ENCODE measurements around the gene OXT. TPM values are rescaled to one million over a fixed set of nuclear protein-coding genes. Genes with fewer than 3 reads are reported as not detected.

OXT gene
- total RNA-seq, 1 experiment from 2014 or later = not detected

- Histone ChIP-seq H3K27me3 (ENCODE audit: insufficient read depth, low read length) (no peaks in the 10 kb centered on the region), H2BK120ac (ENCODE audit: low read depth, low read length, poor library complexity, severe bottlenecking) (no peak overlapping the region), H2BK12ac (ENCODE audit: insufficient read length, low read depth, low read length) (no peak overlapping the region), H2AFZ (ENCODE audit: low read length) (no peak overlapping the region), H2BK20ac (ENCODE audit: low read depth, low read length, poor library complexity, severe bottlenecking) (no peak overlapping the region), H3K9me3 (ENCODE audit: control insufficient read depth, low read depth, low read length) (no peaks in the 10 kb centered on the region), H4K20me1 (ENCODE audit: control insufficient read depth, insufficient read depth, insufficient read length) (no peaks in the 10 kb centered on the region), H3K23me2 (ENCODE audit: insufficient read length, low read depth, low read length, poor library complexity, severe bottlenecking) (peaks cover 11% of the 10 kb centered on the region), H3K56ac (ENCODE audit: insufficient read length, low read depth, low read length) (no peak overlapping the region), H2BK5ac (ENCODE audit: insufficient read length, low read length) (no peak overlapping the region), H4K5ac (ENCODE audit: insufficient read length, low read depth, low read length) (no peak overlapping the region), H4K91ac (ENCODE audit: insufficient read length, low read depth, low read length) (no peak overlapping the region), H3K79me2 (ENCODE audit: insufficient read depth, low read length) (no peaks in the 10 kb centered on the region), H2AK5ac (ENCODE audit: insufficient read length, low read length) (no peak overlapping the region), H3K27ac (ENCODE audit: insufficient read length, low read depth, low read length) (no peak overlapping the region), H3K18ac (ENCODE audit: insufficient read length, low read depth, low read length) (no peak overlapping the region), H3K4me1 (ENCODE audit: insufficient read depth, low read length) (no peaks in the 10 kb centered on the region), H3K9ac (ENCODE audit: extremely low read depth, insufficient read length, low read length) (no peak overlapping the region), H3K23ac (ENCODE audit: insufficient read length, low read depth, low read length) (no peak overlapping the region), H2BK15ac (ENCODE audit: low read depth, low read length) (no peak overlapping the region), H3K4me2 (ENCODE audit: insufficient read depth, insufficient read length, low read length) (no peak overlapping the region), H4K8ac (replicated peaks; ENCODE audit: insufficient read length, low read depth, low read length) (no peak overlapping the region), H3K4ac (ENCODE audit: low read depth, low read length) (no peak overlapping the region), H3K79me1 (ENCODE audit: insufficient read depth, low read depth, low read length, poor library complexity, severe bottlenecking) (no peaks in the 10 kb centered on the region), H3T11ph (ENCODE audit: low read length) (no peak overlapping the region), H3K14ac (ENCODE audit: insufficient read depth, low read length) (no peak overlapping the region)
- no peak for DNase-seq
- Mint-ChIP-seq H3K9me3 (no peaks in the 10 kb centered on the region), H3K36me3 (ENCODE audit: insufficient read depth in 1 of 3, low read depth in 3 of 3) (no peaks in the 10 kb centered on the region), H3K27ac (peak overlapping the region in 1 of 3 experiments; percentile 61; a peak in 2 of 7 replicates), H3K27me3 (ENCODE audit: low read depth) (peaks cover 13% of the 10 kb centered on the region), H3K4me3 (no peak overlapping the region), H3K4me1 (peaks cover 0 to 5% of the 10 kb centered on the region in 2 experiments; a peak in 2 of 4 replicates)
- no peak for TF ChIP-seq CTCF (conservative IDR thresholded peaks at IDR 0.05)
- no CpG with 5 or more reads among the region's 13 CpGs for WGBS (ENCODE audit: extremely low coverage, insufficient read length, low lambda C conversion rate)
Measured at GRCh38 chr20:3094848-3095629, 23.6 kb downstream of the OXT start.
